CD14-positive monocyte (primary cell): Measurements from ENCODE around the gene COX6A2. TPM values are rescaled to one million over a fixed set of nuclear protein-coding genes. Genes with fewer than 3 reads are reported as not detected.

Source experiments
- DNase-seq, 3 donors: peaks; one replicate each; pipeline ENCODE4 v3.0.0-alpha.2; 2011 to 2022
- H2AFZ ChIP-seq: 2 replicates; pipeline ENCODE4 v1.6.0; 2012; ENCODE audit warnings: mild to moderate bottlenecking, low read depth, low read length, inconsistent platforms; ENCODE audit not compliant: insufficient read depth, poor library complexity, severe bottlenecking
- H3K27ac ChIP-seq, 2 donors: 1 replicate in 1 of 2; 2 replicates in 1 of 2; pipeline ENCODE4 v1.5.1; 2012 to 2013; ENCODE audit warnings: low read length in 2 of 2, control low read depth in 1 of 2, inconsistent platforms in 1 of 2, low read depth in 1 of 2, mild to moderate bottlenecking in 1 of 2
- H3K27me3 ChIP-seq, 2 donors: one replicate each; pipeline versions ENCODE4 v1.6.0 to v1.6.1; 2011 to 2013; ENCODE audit warnings: low read length in 2 of 2; ENCODE audit not compliant: control insufficient read depth in 2 of 2, insufficient read depth in 2 of 2
- H3K36me3 ChIP-seq, 2 donors: replicated peaks in 1 of 2; 1 replicate in 1 of 2; 2 replicates in 1 of 2; pipeline versions ENCODE4 v1.5.1 to v1.6.1; 2012 to 2013; ENCODE audit warnings: low read length in 2 of 2, control low read depth in 1 of 2, inconsistent platforms in 1 of 2, mild to moderate bottlenecking in 1 of 2; ENCODE audit not compliant: insufficient read depth in 2 of 2, control insufficient read depth in 1 of 2
- H3K4me1 ChIP-seq, 2 donors: 1 replicate in 1 of 2; 2 replicates in 1 of 2; pipeline versions ENCODE4 v1.5.1 to v1.6.1; 2012 to 2013; ENCODE audit warnings: low read length in 2 of 2, control low read depth in 1 of 2, inconsistent platforms in 1 of 2, mild to moderate bottlenecking in 1 of 2, moderate library complexity in 1 of 2; ENCODE audit not compliant: insufficient read depth in 2 of 2, control insufficient read depth in 1 of 2
- H3K4me2 ChIP-seq: replicated peaks from 2 replicates; pipeline ENCODE3; 2012; ENCODE audit warnings: low read length, moderate library complexity, mild to moderate bottlenecking; ENCODE audit not compliant: poor library complexity, severe bottlenecking; ENCODE audit errors: extremely low read depth
- H3K4me3 ChIP-seq, 3 experiments: fragments of 200-600 bp in 1 of 3; sonication (generic) in 1 of 3; replicated peaks in 1 of 3; 1 replicate in 2 of 3; 2 replicates in 1 of 3; pipeline ENCODE4 v1.5.1; 2011 to 2013; ENCODE audit warnings: low read length in 3 of 3, mild to moderate bottlenecking in 3 of 3, control low read depth in 2 of 3, low read depth in 2 of 3, inconsistent platforms in 1 of 3, moderate library complexity in 1 of 3
- H3K79me2 ChIP-seq: 2 replicates; pipeline ENCODE4 v1.6.0; 2012; ENCODE audit warnings: mild to moderate bottlenecking, control low read depth, inconsistent platforms, low read length, moderate library complexity; ENCODE audit not compliant: insufficient read depth
- H3K9ac ChIP-seq: 2 replicates; pipeline ENCODE4 v1.6.0; 2017; ENCODE audit warnings: low read length, mild to moderate bottlenecking; ENCODE audit not compliant: insufficient read depth, poor library complexity, severe bottlenecking
- H3K9me3 ChIP-seq, 2 donors: replicated peaks in 1 of 2; 1 replicate in 1 of 2; 2 replicates in 1 of 2; pipeline versions ENCODE4 v1.5.1 to v1.6.1; 2012 to 2013; ENCODE audit warnings: low read length in 2 of 2, control low read depth in 1 of 2; ENCODE audit not compliant: control insufficient read depth in 1 of 2, insufficient read depth in 1 of 2
- H4K20me1 ChIP-seq: 2 replicates; pipeline ENCODE4 v1.6.0; 2012; ENCODE audit warnings: mild to moderate bottlenecking, low read length, control low read depth, moderate library complexity; ENCODE audit not compliant: insufficient read depth
- H3K27ac Mint-ChIP-seq, 7 donors: one replicate each; pipeline ENCODE4 v1.8.0; 2020; ENCODE audit warnings: mild to moderate bottlenecking in 7 of 7, mixed read lengths in 7 of 7, moderate library complexity in 6 of 7, inconsistent platforms in 2 of 7
- H3K27me3 Mint-ChIP-seq, 3 donors: one replicate each; pipeline ENCODE4 v1.8.0; 2021 to 2022; ENCODE audit warnings: low read depth in 3 of 3, mild to moderate bottlenecking in 3 of 3, mixed read lengths in 3 of 3, moderate library complexity in 3 of 3, inconsistent platforms in 1 of 3
- H3K36me3 Mint-ChIP-seq, 2 donors: one replicate each; pipeline ENCODE4 v1.8.0; 2020; ENCODE audit warnings: mixed read lengths in 2 of 2, inconsistent platforms in 1 of 2, mild to moderate bottlenecking in 1 of 2
- H3K4me1 Mint-ChIP-seq: one replicate; pipeline ENCODE4 v1.8.0; 2020; ENCODE audit warnings: mild to moderate bottlenecking, mixed read lengths
- H3K4me3 Mint-ChIP-seq, 2 donors: one replicate each; pipeline ENCODE4 v1.8.0; 2020; ENCODE audit warnings: mild to moderate bottlenecking in 2 of 2, mixed read lengths in 2 of 2, moderate library complexity in 1 of 2
- H3K9me3 Mint-ChIP-seq, 7 donors: one replicate each; pipeline ENCODE4 v1.8.0; 2020 to 2022; ENCODE audit warnings: mixed read lengths in 7 of 7, mild to moderate bottlenecking in 6 of 7, moderate library complexity in 6 of 7, inconsistent platforms in 2 of 7
- WGBS: methylation state at CpG from one replicate; pipeline ENCODE4 v1.1.5; 2013; ENCODE audit warnings: missing lambda C conversion rate; ENCODE audit not compliant: insufficient coverage; 5-methylcytosine and 5-hydroxymethylcytosine counted together
- intact Hi-C, 2 donors: fragments of 100-400 bp; cut with micrococcal nuclease; formaldehyde crosslinking; loops; one replicate each; pipeline versions ENCODE4 v1.15.0 to v1.15.1; 2023
- polyA plus RNA-seq, 3 donors: library from polyadenylated mRNA; depleted of rRNA in 1 of 3; unstranded in 2 of 3; stranded (reverse) in 1 of 3; fragments of 300-500 nt in 2 of 3; fragments of >200 nt in 1 of 3; fragmentation: Illumina TruSeq in 2 of 3; gene quantifications; 1 replicate in 2 of 3; 2 replicates in 1 of 3; pipeline ENCODE4 v1.2.3, GENCODE V29; 2012 to 2021
- TF ChIP-seq, protein P1 (sequence below): fragments of 200-600 bp; IDR thresholded peaks from one replicate; pipeline ENCODE4 v1.8.0; 2022; ENCODE audit warnings: antibody characterized with exemption, mild to moderate bottlenecking

The COX6A2 gene
- polyA plus RNA-seq, 3 donors: not detected

DNA sequence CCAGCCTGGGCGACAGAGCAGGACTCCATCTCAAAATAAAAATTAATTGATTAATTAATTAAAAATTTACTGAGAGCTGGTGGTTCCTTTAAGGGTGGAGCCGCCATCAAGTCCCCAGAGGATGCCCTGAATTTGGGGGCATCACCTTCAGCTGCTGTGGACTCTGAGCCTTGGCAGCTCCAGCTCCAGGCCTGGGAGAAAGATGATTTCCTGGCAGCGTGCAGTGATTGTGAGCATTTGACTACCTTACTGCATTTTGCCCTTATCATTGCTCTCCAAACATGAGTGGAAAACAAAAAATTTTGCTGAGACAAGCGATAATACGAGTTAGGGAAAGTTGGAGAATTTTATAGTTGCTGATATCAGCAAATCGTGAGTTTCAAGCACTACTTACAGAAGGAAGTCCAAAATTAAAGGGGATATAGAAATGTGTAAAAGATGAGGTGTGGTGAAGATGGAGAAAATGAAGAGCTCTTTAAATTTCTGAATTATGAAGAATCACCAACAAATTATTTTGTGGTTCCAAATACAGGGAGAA is 37.6 kb downstream of the COX6A2 start:
- Histone ChIP-seq H3K9me3 (no peaks in the 10 kb centered on the region), H3K27me3 (no peaks in the 10 kb centered on the region), H3K9ac (no peak overlapping the region), H3K4me3 (no peak overlapping the region), H3K27ac (no peak overlapping the region), H3K4me1 (peaks cover 2 to 4% of the 10 kb centered on the region in 2 donors), H4K20me1 (no peaks in the 10 kb centered on the region), H2AFZ (no peak overlapping the region), H3K36me3 (no peaks in the 10 kb centered on the region), H3K79me2 (no peaks in the 10 kb centered on the region), H3K4me2 (no peak overlapping the region)
- Mint-ChIP-seq H3K4me1 (peaks cover 14% of the 10 kb centered on the region), H3K4me3 (no peak overlapping the region), H3K36me3 (no peaks in the 10 kb centered on the region), H3K9me3 (peaks cover 0 to 2% (median 0%) of the 10 kb centered on the region in 7 donors), H3K27me3 (peaks cover 3 to 9% (median 5%) of the 10 kb centered on the region in 3 donors), H3K27ac (no peak overlapping the region)
- intact Hi-C loops: no loop called here
- no peak for DNase-seq
- WGBS: 90% methylated on average over 2 of the region's 6 CpGs
- TF ChIP-seq, protein P1, sequence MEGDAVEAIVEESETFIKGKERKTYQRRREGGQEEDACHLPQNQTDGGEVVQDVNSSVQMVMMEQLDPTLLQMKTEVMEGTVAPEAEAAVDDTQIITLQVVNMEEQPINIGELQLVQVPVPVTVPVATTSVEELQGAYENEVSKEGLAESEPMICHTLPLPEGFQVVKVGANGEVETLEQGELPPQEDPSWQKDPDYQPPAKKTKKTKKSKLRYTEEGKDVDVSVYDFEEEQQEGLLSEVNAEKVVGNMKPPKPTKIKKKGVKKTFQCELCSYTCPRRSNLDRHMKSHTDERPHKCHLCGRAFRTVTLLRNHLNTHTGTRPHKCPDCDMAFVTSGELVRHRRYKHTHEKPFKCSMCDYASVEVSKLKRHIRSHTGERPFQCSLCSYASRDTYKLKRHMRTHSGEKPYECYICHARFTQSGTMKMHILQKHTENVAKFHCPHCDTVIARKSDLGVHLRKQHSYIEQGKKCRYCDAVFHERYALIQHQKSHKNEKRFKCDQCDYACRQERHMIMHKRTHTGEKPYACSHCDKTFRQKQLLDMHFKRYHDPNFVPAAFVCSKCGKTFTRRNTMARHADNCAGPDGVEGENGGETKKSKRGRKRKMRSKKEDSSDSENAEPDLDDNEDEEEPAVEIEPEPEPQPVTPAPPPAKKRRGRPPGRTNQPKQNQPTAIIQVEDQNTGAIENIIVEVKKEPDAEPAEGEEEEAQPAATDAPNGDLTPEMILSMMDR: no peak

DNA sequence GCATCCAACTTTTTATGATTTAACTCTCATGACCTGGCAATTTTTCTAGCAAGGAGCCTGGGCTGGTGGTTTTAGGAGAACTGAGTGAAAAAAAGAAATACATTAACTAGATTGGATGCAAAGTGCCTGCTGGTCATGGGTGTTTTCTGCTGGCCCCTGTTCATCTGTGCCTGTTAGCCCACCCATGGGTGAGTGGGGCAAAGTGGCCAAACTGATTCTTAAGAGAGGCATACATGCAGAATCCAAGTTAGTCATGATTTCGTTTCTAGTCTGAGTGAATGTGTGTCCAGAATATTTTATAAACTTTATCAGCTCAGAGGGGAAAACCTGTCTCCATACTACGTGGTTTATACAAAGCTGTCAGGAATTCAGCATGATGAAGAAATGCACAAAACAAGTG is 39.6 kb downstream of the COX6A2 start:
- intact Hi-C loops: loop anchor here in 1 of 2 donors (10.0 kb wide), 1 partner anchor 56 kb away; the partner anchor contains the start of gene ZNF843
- no peaks in the 10 kb centered on the region for H3K36me3 Mint-ChIP-seq
- no peaks in the 10 kb centered on the region for H3K27me3 ChIP-seq
- TF ChIP-seq, protein P1: no peak
- H3K27ac Mint-ChIP-seq: peak overlapping the region in 1 of 7 donors; percentile 8
- DNase-seq: no peak
- H3K27me3 Mint-ChIP-seq: peaks cover 3 to 6% (median 3%) of the 10 kb centered on the region in 3 donors
- H2AFZ ChIP-seq: no peak overlapping the region
- no peaks in the 10 kb centered on the region for H3K36me3 ChIP-seq
- no peaks in the 10 kb centered on the region for H3K9me3 ChIP-seq
- no CpG with 5 or more reads among the region's 2 CpGs for WGBS
- peaks cover 9% of the 10 kb centered on the region for H3K4me1 Mint-ChIP-seq
- no peaks in the 10 kb centered on the region for H3K4me1 ChIP-seq
- peaks cover 1% of the 10 kb centered on the region for H4K20me1 ChIP-seq
- peaks cover 0 to 2% (median 0%) of the 10 kb centered on the region in 7 donors for H3K9me3 Mint-ChIP-seq
- H3K27ac ChIP-seq: no peak overlapping the region
- H3K79me2 ChIP-seq: no peaks in the 10 kb centered on the region
- H3K4me3 Mint-ChIP-seq: no peak overlapping the region
- H3K4me3 ChIP-seq: no peak overlapping the region
- H3K4me2 ChIP-seq: no peak overlapping the region
- no peak overlapping the region for H3K9ac ChIP-seq
